GM19351 (cell line): ENCODE data around the gene CTIF.

Experiments used
- ATAC-seq: cut with Tn5 transposase; IDR thresholded peaks from one replicate; pipeline ENCODE4 v1.9.1; 2021; ENCODE audit warnings: mild to moderate bottlenecking, moderate library complexity; ENCODE audit not compliant: unreplicated experiment

The CTIF gene

DNA sequence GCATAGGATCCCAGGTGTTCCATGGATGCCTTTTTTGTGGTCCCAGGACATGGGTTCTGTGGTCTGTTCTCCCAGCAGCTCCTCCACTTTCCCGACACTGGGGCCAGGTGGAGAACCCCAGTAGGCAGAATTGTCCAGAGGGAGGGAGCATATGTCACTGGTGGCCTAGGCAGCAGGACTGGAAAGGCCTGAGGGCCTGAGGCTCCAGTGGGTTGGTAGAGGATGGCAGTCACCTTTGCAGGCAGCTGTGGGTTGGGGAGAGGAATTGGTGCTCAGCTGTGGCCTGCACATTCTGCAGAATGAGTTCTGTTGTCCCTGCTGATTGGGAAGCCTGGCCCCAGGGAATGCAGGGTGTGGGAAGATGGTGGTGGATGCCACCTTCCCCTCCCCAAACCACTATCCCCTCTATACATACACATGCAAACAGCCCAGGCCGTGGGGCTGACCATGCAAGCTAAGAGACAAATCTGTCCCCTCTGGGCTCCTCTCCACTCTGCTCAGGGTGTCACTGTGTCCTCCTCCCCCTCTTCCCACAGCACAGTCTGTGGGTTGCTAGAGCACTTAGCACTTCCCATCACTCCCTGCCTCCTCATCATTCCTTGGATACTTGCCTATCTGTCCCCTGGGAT, 11.4 kb downstream of the CTIF start:
- ATAC-seq, result no peak

GRCh38 chr18:48551100-48551499, 12.3 kb downstream of the CTIF start:
- ATAC-seq, result no peak

DNA sequence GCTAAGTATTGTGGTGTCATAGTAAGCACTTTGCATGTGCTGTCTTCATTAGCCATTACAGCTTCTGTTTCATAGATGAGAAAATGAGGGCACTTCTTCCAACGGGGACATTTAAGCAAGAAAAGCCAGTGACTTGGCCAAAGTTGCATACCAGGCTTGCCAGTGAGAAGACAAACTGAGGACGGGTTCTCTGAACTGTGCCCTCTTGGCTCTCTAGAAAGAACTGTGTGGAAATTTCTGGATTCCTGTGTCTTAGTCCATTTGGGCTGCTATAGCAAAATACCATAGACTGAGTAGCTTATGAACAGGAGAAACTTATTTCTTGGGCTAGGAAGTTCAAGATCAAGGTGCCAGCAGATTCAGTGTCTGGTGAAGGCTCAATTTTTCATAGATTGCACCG, 13.3 kb downstream of the CTIF start:
- no peak for ATAC-seq

- ATAC-seq, result no peak
Observed at GRCh38 chr18:48553236-48553635, 14.4 kb downstream of the CTIF start.

DNA sequence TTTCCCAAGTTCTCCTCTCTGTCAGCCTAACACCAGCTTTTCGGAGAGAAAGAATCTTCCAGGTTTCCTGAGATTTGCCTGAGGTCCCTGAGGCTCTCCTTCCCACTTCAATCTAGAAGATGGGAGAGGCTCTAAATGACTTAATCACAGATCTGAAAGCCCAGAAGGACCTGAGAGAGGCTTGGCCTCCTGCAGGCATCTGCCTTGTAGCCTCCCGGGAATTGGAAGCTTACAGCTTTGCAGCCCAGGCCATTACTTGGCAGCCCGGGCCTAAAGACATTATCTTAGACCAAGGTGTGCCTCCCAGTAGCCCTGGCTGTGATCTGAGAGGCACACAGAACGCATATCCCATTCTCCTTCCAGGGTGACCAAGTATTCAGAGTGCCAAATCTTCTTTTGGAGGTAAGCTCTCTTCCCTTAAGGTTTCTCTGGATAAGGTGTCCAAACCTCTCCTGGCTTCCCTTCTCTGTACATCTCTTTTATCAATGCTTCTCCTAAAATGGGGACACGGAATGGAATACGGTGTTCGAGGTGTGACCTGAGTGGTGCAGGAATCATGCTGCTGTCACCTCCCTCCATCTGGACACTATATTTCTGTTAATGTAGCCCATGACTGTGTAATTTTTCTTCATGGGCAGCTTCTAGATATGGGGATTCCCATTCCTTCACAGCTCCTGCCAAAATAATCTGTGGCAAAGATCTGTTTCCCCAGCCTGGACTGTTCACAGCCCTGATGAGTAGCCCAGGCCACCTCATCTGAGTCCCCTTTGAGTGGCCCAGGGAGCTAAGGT, 16.0 kb downstream of the CTIF start:
- ATAC-seq, result no peak

DNA sequence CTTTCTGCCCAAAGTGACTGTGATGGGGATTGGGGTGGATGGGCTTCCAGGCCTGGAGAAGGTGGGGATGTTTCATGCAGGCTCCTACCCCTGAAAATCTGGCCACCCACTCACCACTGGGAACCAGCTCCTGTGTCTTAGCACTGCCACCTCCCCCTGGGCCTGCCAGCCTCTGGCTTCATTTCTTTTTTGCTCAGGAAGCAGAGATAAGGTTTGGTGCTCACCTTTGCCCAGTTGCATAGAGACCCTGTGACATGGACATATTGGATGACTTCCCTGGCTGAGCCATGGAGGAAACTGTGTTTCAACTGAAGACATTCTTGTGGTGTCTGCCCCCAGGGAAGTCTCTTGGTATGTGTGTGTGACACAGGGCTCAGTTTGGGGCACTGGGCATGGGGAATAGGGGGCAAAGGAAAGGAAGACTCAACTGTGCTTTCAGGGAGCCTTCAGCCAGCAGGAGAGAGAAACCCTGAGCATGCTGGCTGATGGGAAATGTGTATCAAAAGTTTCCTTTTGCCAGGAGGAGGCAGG, 16.7 kb downstream of the CTIF start:
- no peak for ATAC-seq

DNA sequence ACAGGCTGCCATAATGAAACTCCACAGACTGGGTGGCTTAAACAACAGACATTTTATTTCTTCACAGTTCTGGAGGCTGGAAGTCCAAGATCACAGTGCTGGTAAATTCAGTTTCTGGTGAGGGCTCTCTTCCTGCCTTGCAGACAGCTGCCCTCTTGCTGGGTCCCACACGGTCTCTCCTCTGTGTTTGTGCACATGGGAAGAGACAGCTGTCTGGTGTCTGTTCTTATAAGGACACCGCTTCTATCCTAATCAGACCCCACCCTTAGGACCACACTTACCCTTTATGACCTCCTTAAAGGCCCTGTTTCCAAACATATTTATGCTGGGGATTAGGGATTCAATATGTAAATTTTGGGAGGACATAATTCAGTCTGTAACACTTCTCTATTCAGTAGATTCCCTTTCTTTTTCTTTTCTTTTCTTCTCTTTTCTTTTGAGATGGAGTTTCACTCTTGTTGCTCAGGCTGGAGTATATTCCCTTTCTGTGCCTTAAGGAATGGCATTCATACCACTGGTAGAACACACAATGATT, 18.9 kb downstream of the CTIF start:
- ATAC-seq, result no peak

DNA sequence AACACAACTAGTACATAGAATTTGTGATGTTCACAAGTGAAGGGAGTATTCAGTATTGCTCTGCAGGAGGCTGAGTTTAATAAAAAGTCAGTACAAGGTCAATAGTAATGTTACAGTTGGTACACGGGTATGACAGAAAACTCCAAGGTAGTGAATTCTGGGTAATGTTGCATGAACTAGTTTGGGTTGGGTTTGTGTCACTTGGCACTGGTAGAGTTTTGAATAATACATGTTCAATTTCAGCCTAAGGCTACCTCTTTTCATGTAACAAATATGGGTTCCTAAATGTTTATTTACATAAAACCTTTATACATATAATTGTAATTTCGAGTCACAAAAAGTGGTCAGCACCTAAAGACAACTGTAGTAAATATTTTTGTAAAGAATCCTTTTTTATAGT, 19.4 kb downstream of the CTIF start:
- ATAC-seq, result no peak

DNA sequence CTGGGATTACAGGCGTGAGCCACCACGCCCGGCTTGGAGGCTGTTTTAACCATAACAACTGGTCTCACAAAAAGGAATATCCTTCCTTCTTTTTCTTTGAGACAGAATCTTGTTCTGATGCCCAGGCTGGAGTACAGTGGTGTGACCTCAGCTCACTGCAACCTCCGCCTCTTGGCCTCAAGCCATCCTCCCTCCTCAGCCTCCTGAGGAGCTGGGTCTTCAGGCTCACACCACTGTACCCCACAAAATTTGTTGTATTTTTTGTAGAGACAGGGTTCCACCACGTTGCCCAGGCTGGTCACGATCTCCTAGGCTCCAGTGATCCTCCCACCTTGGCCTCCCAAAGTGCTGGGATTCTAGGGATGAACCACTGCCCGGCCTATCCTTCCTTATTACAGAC, 21.7 kb downstream of the CTIF start:
- no peak for ATAC-seq

DNA sequence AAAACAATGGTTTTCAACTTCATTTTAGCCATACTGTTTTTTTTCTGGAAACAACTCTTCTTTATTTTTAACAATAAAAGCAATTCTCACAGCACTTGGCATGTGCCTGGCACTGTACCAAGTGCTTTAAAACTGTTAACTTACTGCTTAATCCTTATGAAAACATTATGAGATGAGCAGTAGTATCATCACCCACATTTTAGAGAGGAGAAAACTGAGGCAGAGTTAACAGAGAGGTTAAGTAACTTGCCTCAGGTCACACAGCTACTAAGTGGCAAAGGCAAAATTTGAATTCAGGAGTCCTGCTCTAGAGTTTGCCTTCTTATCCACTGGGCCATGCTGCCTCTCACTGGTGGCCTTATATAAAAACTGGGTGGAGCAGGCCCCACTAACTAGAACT, 23.2 kb downstream of the CTIF start:
- ATAC-seq, result no peak

GRCh38 chr18:48563027-48563426, 24.2 kb downstream of the CTIF start:
- no peak for ATAC-seq

- ATAC-seq, result no peak
Observed at GRCh38 chr18:48564139-48564538, 25.3 kb downstream of the CTIF start.

- ATAC-seq, result no peak
Observed at GRCh38 chr18:48565105-48565504, 26.3 kb downstream of the CTIF start.

- ATAC-seq, result no peak
Observed at GRCh38 chr18:48566589-48566988, 27.8 kb downstream of the CTIF start.

DNA sequence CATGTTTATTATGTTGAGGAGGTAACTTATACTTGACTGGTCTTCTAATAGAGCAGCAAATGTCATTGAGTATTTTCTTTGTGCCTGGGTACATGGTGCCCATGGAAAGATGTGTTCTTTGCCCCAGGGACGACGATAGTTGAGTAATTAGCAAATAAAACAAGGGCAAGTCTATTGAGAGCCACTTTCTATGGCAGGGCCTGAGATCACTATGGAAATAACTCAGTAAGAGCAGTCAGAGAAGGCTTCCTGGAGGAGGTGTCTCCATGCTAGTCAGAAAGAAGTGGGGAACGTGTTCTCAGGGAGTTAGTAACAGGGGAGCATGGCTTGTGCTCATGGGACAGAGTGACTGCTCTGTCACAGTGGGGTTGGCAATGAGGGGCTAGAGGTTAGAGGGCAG, 28.6 kb downstream of the CTIF start:
- no peak for ATAC-seq

DNA sequence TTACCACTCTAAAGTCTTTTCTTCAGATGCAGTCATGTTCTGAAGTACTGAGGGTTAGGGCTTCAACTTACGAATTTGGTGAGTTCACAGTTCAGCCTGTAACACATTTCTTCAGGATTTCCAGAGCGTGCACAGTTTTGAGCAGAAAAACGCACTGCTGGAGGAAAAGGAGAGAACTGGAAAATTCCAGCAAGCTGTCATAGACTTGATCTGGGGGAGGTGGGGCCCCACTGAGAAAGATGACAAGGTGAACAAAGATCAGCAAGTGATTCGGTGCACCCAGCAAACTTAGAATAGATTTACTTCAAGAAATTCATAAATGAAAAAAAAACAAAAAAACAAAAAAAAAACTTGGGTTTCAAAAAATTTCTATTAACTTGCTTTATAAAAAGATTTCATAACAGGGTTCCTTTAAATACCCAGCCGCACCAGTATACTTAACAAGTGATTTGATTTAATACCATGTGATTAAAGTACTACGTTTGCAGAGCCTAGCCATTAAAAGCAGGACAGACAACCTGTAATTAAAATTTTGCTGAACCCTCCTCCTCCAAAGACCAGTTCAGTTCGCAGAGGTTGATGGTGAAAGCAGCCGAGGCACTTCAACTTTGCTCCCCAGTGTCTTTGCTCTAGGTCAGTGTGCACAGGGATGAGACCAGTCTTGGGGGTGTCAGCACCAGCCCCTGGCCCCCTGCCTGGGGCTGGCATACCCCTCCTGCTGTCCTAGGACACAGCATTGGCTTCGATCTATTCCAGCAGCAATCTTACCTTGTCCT, 30.5 kb downstream of the CTIF start:
- ATAC-seq, result no peak

DNA sequence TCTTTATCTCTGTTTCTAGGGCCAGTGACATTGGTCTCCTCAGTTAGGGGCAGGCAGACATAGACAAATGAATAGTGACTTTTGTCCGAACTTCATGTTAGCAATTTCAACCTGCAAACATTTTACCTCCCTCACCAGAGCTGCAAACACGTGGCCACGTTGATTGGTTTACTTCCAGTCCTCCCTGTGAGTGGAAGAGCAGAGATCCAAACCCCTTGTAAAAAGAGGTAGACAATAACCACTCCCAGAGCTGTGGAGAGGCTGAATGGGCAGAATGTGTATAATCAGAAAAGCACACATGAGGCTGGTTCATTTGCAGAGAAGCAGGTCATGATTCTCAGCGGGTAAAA, 31.1 kb downstream of the CTIF start:
- ATAC-seq, result no peak

DNA sequence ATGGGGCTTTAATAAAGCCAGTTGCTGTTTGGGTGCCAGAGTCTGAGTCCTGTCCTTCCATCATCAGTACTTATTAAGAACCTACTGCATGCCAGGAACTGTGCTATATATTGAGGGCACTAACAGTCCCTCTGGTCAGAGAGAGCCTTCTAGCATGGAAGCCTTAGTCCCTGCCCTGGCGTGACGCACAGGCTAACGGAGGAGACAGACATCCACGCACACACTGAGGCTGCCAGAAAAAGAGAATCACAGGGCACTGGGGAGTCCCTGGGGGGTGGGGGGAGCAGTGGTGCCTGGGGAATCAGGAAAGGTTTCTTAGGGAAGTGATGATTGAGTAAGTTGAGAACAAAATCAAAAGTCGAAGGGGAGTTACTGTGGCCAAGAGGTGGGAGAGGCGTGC, 31.5 kb downstream of the CTIF start:
- no peak for ATAC-seq

DNA sequence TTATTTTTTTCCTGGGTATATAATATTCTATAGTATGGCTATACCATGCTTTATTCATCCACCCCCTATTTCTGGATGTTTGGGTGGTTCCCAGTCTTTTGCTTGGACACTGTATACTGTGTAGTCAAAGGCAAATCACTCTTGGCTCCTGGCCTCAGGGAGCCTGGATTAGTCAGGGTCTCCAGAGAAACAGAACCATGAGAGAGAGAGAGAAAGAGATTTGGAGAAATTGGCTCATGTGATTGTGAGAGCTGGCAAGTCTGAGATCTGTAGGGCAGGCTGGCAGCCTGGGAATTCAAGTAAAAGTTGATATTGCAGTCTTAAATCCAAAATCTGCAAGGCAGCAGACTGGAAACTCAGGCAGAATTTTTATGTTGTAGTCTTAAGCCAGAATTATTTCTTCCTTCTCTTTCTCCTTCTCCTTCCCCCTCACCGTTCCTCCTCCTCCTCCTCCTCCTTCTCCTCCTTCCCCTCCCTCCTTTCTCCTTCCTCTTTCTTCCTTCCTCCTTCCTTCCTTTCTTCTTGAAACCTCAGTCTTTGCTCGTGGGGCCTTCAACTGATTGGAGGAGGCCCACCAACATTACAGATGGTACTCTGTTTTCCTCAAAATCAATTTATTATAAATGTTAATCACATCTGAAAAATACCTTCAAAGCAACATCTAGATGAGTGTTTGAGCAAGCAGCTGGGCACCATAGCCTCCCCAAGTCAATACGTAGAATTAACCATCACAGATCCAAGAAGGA, 33.0 kb downstream of the CTIF start:
- no peak for ATAC-seq

DNA sequence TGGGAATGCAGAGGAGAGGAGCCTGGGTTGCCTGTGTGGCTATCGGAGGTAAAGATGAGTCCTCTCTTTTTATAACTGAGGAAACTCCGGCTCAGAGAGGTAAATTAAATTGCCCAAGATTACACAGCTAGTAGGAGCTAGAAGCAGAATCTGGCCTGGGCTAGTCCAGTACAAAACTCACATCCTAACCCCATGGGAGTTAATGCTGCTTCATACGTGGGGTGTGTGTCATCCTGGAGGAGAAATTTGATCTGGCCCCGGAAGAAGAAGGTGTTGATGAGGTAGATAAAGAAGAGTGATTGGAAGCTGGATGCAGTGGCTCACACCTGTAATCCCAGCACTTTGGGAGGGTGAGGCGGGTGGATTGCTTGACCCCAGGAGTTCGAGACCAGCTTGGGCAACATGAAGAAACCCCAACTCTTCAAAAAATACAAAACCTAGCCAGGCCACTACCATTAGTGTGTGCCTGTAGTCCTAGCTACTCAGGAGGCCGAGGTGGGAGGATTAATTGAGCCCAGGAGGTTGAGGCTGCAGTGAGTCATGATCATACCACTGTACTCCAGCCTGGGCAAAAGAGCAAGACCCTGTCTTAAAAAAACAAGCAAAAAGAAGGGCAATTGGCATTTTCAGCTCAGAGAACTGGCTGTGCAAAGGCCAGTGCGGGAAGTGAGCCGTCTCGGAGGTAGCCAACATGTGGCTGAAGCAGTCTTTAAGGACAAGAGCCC, 33.7 kb downstream of the CTIF start:
- no peak for ATAC-seq
